HepG2 (cell line): ENCODE results near the gene MZF1. TPM values are rescaled to one million over a fixed set of nuclear protein-coding genes. Genes with fewer than 3 reads are reported as not detected.

ENCODE experiments used
- ATAC-seq: fragments of 200-7000 bp; cut with Tn5 transposase; 3 replicates; pipeline ENCODE4 v1.9.1; 2020; ENCODE audit warnings: mild to moderate bottlenecking, moderate library complexity
- BruUV-seq: library from RNA; stranded (reverse); fragments of 400-500 nt; replicated peaks from 2 replicates; lab custom pipeline; 2021; lab: Mats Ljungman, UMichigan
- CTCF ChIA-PET: fragments of 300-600 bp; formaldehyde crosslinking; extraction: SDS; loops from one replicate; lab custom pipeline; 2021; ENCODE audit warnings: low total read pairs, inconsistent platforms, low intra/inter-chr PET ratio; lab: Yijun Ruan, JAX
- POLR2A ChIA-PET: fragments of 350-600 bp; sonication (Branson Sonifier 250); formaldehyde crosslinking; loops from one replicate; lab custom pipeline; 2020; ENCODE audit warnings: antibody characterized with exemption, inconsistent platforms; lab: Yijun Ruan, JAX
- DNase-seq: peaks from one replicate; pipeline ENCODE4 v3.0.0-alpha.2; 2015; ENCODE audit warnings: low spot score
- FAIRE-seq: peaks from 3 replicates; lab custom pipeline; 2011; peaks lifted over from hg19 to GRCh38; lab: Jason Lieb, UNC
- H2AFZ ChIP-seq: one replicate; pipeline ENCODE4 v1.6.1; 2011; ENCODE audit warnings: low read length, inconsistent platforms
- H3K27ac ChIP-seq: fragments of 300-600 bp; 3 replicates; pipeline ENCODE4 v1.8.0; 2011; ENCODE audit warnings: mixed run types, mild to moderate bottlenecking, mixed read lengths, low read length, inconsistent platforms; ENCODE audit not compliant: insufficient read depth; ENCODE audit errors: extremely low read length
- H3K27me3 ChIP-seq, 2 experiments: fragments of 200-600 bp in 1 of 2; 2 replicates in 1 of 2; 3 replicates in 1 of 2; pipeline versions ENCODE4 v1.6.0 to v1.8.0; 2011; ENCODE audit warnings: low read length in 2 of 2, mild to moderate bottlenecking in 2 of 2, moderate library complexity in 2 of 2, inconsistent platforms in 1 of 2; ENCODE audit not compliant: insufficient read depth in 2 of 2, control insufficient read depth in 1 of 2
- H3K36me3 ChIP-seq, 2 experiments: fragments of 200-600 bp in 1 of 2; replicated peaks in 1 of 2; 2 replicates in 1 of 2; 3 replicates in 1 of 2; pipeline versions ENCODE4 v1.5.1 to v1.8.0; 2011; ENCODE audit warnings: low read length in 2 of 2, inconsistent platforms in 1 of 2; ENCODE audit not compliant: insufficient read depth in 2 of 2, control insufficient read depth in 1 of 2
- H3K4me1 ChIP-seq: 2 replicates; pipeline ENCODE4 v1.5.1; 2012; ENCODE audit warnings: low read length, inconsistent platforms; ENCODE audit not compliant: insufficient read depth
- H3K4me2 ChIP-seq: 2 replicates; pipeline ENCODE4 v1.6.0; 2011; ENCODE audit warnings: low read depth, low read length, inconsistent platforms
- H3K4me3 ChIP-seq, 3 experiments: fragments of 200-600 bp in 1 of 3; sonication (generic), shearing (Covaris generic) in 1 of 3; replicated peaks in 1 of 3; 2 replicates each; pipeline ENCODE4 v1.5.1; 2011 to 2016; ENCODE audit warnings: low read length in 3 of 3, inconsistent platforms in 2 of 3, low read depth in 2 of 3, mild to moderate bottlenecking in 2 of 3, control low read depth in 1 of 3, mixed read lengths in 1 of 3; ENCODE audit not compliant: insufficient read depth in 1 of 3
- H3K79me2 ChIP-seq: one replicate; pipeline ENCODE4 v1.6.1; 2011; ENCODE audit warnings: low read length, inconsistent platforms; ENCODE audit not compliant: insufficient read depth
- H3K9ac ChIP-seq: 2 replicates; pipeline ENCODE4 v1.6.0; 2011; ENCODE audit warnings: mild to moderate bottlenecking, low read depth, low read length, inconsistent platforms; ENCODE audit not compliant: insufficient read depth
- H3K9me3 ChIP-seq: 2 replicates; pipeline ENCODE4 v1.5.1; 2012; ENCODE audit warnings: mild to moderate bottlenecking, low read length
- H4K20me1 ChIP-seq: 2 replicates; pipeline ENCODE4 v1.6.0; 2011; ENCODE audit warnings: inconsistent platforms, mild to moderate bottlenecking, low read length, moderate library complexity; ENCODE audit not compliant: insufficient read depth
- AGO2 ChIP-seq: fragments of 200-400 bp; formaldehyde crosslinking; optimal IDR thresholded peaks from 2 replicates; pipeline ENCODE3; 2017; ENCODE audit warnings: mild to moderate bottlenecking, low read depth, low read length, moderate library complexity
- AKAP8 ChIP-seq: sonication (generic); formaldehyde crosslinking; IDR thresholded peaks from 2 replicates; pipeline ENCODE4 v1.5.1; 2020; ENCODE audit warnings: mild to moderate bottlenecking, missing genetic modification reagents
- KMT2A ChIP-seq: sonication (generic); formaldehyde crosslinking; IDR thresholded peaks from 2 replicates; pipeline ENCODE4 v1.4.0; 2020; ENCODE audit warnings: missing genetic modification reagents
- MAFG ChIP-seq: sonication (generic); formaldehyde crosslinking; IDR thresholded peaks from 2 replicates; pipeline ENCODE4 v1.5.1; 2020; ENCODE audit warnings: mild to moderate bottlenecking, missing genetic modification reagents
- MTF2 ChIP-seq: sonication (generic); formaldehyde crosslinking; IDR thresholded peaks from 2 replicates; pipeline ENCODE4 v1.5.0; 2020; ENCODE audit warnings: missing genetic modification reagents, borderline replicate concordance
- POLR2A ChIP-seq, 2 experiments: IDR thresholded peaks; 2 replicates each; pipeline ENCODE4 v1.6.1; 2011; ENCODE audit warnings: low read depth in 2 of 2, low read length in 2 of 2, mild to moderate bottlenecking in 1 of 2, moderate library complexity in 1 of 2; ENCODE audit not compliant: insufficient read depth in 1 of 2
- POLR2G ChIP-seq: fragments of 200-400 bp; formaldehyde crosslinking; IDR thresholded peaks from 2 replicates; pipeline ENCODE4 v1.6.1; 2018; ENCODE audit warnings: mild to moderate bottlenecking, low read depth, low read length, moderate library complexity
- ZC3H13 ChIP-seq: sonication (generic); formaldehyde crosslinking; IDR thresholded peaks from 2 replicates; pipeline ENCODE4 v1.8.1; 2023; ENCODE audit warnings: mild to moderate bottlenecking, missing genetic modification reagents, moderate library complexity
- WGBS: methylation state at CpG from one replicate; pipeline ENCODE4 v1.1.6; 2017; ENCODE audit warnings: low lambda C conversion rate; 5-methylcytosine and 5-hydroxymethylcytosine counted together
- in situ Hi-C: cut with HindIII; loops from 2 replicates; pipeline ENCODE4 v1.10.0; 2017; ENCODE audit warnings: low pct_unique_long_range_greater_than_20kb; ENCODE audit not compliant: extremely low pct_ligation_motif_present
- intact Hi-C: fragments of 100-400 bp; cut with micrococcal nuclease; formaldehyde crosslinking; loops from one replicate; pipeline ENCODE4 v1.10.0; 2022; ENCODE audit not compliant: unreplicated experiment
- polyA plus RNA-seq, 8 experiments: library from polyadenylated mRNA; depleted of rRNA in 3 of 8; stranded (reverse) in 7 of 8; unstranded in 1 of 8; fragments of >200 nt; fragmentation: Illumina TruSeq in 4 of 8; extraction: Trizol in 4 of 8; gene quantifications; 2 replicates each; pipeline versions ENCODE4 v1.2.1 to v1.2.3, GENCODE V29; 2011 to 2016; ENCODE audit warnings: low read depth in 4 of 8, missing spikeins in 1 of 8, mixed read lengths in 1 of 8; ENCODE audit not compliant: insufficient read depth in 1 of 8
- total RNA-seq, 5 experiments: library from RNA; depleted of rRNA; stranded (reverse); fragments of >200 nt; fragmentation: Illumina TruSeq; extraction: Trizol; gene quantifications; 2 replicates each; pipeline ENCODE4 v1.2.3, GENCODE V29; 2016; ENCODE audit warnings: low read depth in 1 of 5

Gene MZF1
- total and polyA plus RNA-seq, 2 of the 13 experiments (the other 11 are each of a cell fraction or from before 2014, with no cell fraction given) = 3.1 to 8.1 TPM

DNA sequence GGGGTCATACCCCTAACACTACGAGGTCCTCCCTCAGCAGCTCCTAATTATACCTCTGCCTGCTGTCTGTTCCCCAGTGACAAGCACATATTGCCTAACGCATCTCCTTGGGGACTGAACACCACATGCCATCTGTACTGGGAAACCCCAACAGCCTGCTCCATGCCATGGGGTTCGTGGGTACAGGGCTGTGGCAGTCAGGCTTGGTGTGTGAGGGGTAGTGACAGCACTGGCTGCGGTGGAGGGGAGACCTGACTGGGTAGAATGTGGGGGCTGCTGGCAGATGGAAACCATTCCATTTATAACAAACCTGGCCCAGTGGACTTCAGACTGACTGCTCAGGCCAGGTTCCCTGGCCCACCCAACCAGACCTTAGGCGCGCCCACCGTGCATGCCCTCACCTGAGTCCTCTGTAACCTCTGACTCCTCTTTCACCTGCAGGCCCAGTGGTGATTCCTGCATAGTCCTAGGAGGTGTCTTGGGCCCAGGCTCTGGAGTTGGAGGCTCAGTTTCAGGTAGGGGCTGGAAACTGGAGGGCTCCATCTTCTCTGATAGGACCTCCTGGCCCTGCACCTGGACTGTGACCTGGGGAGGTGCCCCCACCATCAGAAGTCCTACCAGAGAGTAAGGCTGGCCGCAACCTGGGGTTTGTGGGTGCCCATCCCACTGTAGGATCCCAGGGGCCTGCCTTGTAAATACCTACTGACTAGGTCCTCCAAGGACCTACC, 3.0 kb downstream of the MZF1 start:
- BruUV-seq = no TSS peak
- no peak for DNase-seq
- TF ChIP-seq KMT2A (CRISPR knock-in tag) (no peak), AKAP8 (CRISPR knock-in tag) (0 out of 2 replicates have a peak, but pooled peaks have one; percentile 14), MAFG (CRISPR knock-in tag) (no peak), POLR2A (IDR thresholded peaks at IDR 0.05; ENCODE audit: insufficient read depth in 1 of 2, low read depth in 2 of 2, low read length in 2 of 2) (peak in 1 of 2 experiments; percentile 29; a peak in 2 of 4 replicates), AGO2 (peak; percentile 10), MTF2 (CRISPR knock-in tag) (no peak), ZC3H13 (CRISPR knock-in tag) (0 out of 2 replicates have a peak, but pooled peaks have one; percentile 31), POLR2G (0 out of 2 replicates have a peak, but pooled peaks have one; percentile 8)
- TF ChIP-seq, all 625 proteins: peak for 5
- no peaks in the 10 kb centered on the region for H3K79me2 ChIP-seq
- WGBS = 82% methylated on average over 7 of the region's 8 CpGs
- no peak overlapping the region for H3K9ac ChIP-seq
- no peak overlapping the region for H2AFZ ChIP-seq
- ATAC-seq (no peak), FAIRE-seq (no peak)
- in situ Hi-C loops (no loop called here), intact Hi-C loops (no loop called here)
- no peak overlapping the region for H3K27ac ChIP-seq
- ChIA-PET CTCF (no interaction called here), POLR2A (interaction anchor here (1.4 to 3.0 kb wide), 2 partner anchors 11 kb away, joined by 8 to 36 read pairs; partner anchors contain the start of gene UBE2M)
- no peak overlapping the region for H3K4me3 ChIP-seq
- H3K9me3 ChIP-seq = no peaks in the 10 kb centered on the region
- no peaks in the 10 kb centered on the region; a peak in 2 of 5 replicates for H3K36me3 ChIP-seq
- no peaks in the 10 kb centered on the region for H4K20me1 ChIP-seq
- no peaks in the 10 kb centered on the region for H3K27me3 ChIP-seq
- peaks cover 30% of the 10 kb centered on the region for H3K4me1 ChIP-seq
- no peak overlapping the region for H3K4me2 ChIP-seq
